CD8-positive, alpha-beta memory T cell (primary cell): ENCODE results near the gene TMEM184A. TPM values are rescaled to one million over a fixed set of nuclear protein-coding genes. Genes with fewer than 3 reads are reported as not detected.

ENCODE experiments used
- CTCF ChIA-PET: fragments of 350-600 bp; sonication (Branson Sonifier 250); formaldehyde crosslinking; loops from one replicate; lab custom pipeline; 2021; ENCODE audit warnings: antibody characterized with exemption; lab: Charles Lee
- POLR2A ChIA-PET: fragments of 350-600 bp; sonication (Branson Sonifier 250); formaldehyde crosslinking; loops from one replicate; lab custom pipeline; 2021; ENCODE audit warnings: antibody characterized with exemption; lab: Charles Lee
- DNase-seq, 5 donors: peaks; one replicate each; pipeline versions ENCODE4 v3.0.0 to v3.0.0-alpha.2; 2020 to 2022; ENCODE audit warnings: mixed read lengths in 1 of 5
- H3K27ac ChIP-seq: one replicate; pipeline ENCODE4 v1.7.0; 2013; ENCODE audit warnings: low read depth, mild to moderate bottlenecking, low read length, moderate library complexity
- H3K27me3 ChIP-seq: 2 replicates; pipeline ENCODE4 v1.7.0; 2013; ENCODE audit warnings: low read length, mild to moderate bottlenecking; ENCODE audit not compliant: insufficient read depth, poor library complexity, severe bottlenecking
- H3K36me3 ChIP-seq: 2 replicates; pipeline ENCODE4 v1.7.0; 2013; ENCODE audit warnings: mild to moderate bottlenecking, low read length, moderate library complexity; ENCODE audit not compliant: insufficient read depth
- H3K4me1 ChIP-seq: 2 replicates; pipeline ENCODE4 v1.7.0; 2013; ENCODE audit warnings: mild to moderate bottlenecking, low read length, moderate library complexity; ENCODE audit not compliant: insufficient read depth
- H3K4me3 ChIP-seq: 2 replicates; pipeline ENCODE4 v1.7.0; 2013; ENCODE audit warnings: mild to moderate bottlenecking, low read length
- H3K9me3 ChIP-seq: 2 replicates; pipeline ENCODE4 v1.7.0; 2013; ENCODE audit warnings: mild to moderate bottlenecking, low read length
- H3K27ac Mint-ChIP-seq, 8 donors: one replicate each; pipeline ENCODE4 v1.8.0; 2020 to 2021; ENCODE audit warnings: mixed read lengths in 8 of 8, mild to moderate bottlenecking in 6 of 8, inconsistent platforms in 3 of 8, moderate library complexity in 3 of 8
- H3K27me3 Mint-ChIP-seq, 2 donors: one replicate each; pipeline ENCODE4 v1.8.0; 2020 to 2021; ENCODE audit warnings: mixed read lengths in 2 of 2, mild to moderate bottlenecking in 1 of 2, moderate library complexity in 1 of 2
- H3K36me3 Mint-ChIP-seq, 3 donors: one replicate each; pipeline ENCODE4 v1.8.0; 2020 to 2021; ENCODE audit warnings: mixed read lengths in 3 of 3, inconsistent platforms in 1 of 3, mild to moderate bottlenecking in 1 of 3
- H3K4me1 Mint-ChIP-seq, 3 donors: one replicate each; pipeline ENCODE4 v1.8.0; 2020 to 2021; ENCODE audit warnings: mixed read lengths in 3 of 3, inconsistent platforms in 1 of 3, mild to moderate bottlenecking in 1 of 3
- H3K4me3 Mint-ChIP-seq, 7 donors: one replicate each; pipeline ENCODE4 v1.8.0; 2020 to 2021; ENCODE audit warnings: mixed read lengths in 7 of 7, mild to moderate bottlenecking in 6 of 7, moderate library complexity in 4 of 7, inconsistent platforms in 2 of 7
- H3K9me3 Mint-ChIP-seq, 5 donors: one replicate each; pipeline ENCODE4 v1.8.0; 2020 to 2022; ENCODE audit warnings: mixed read lengths in 5 of 5, mild to moderate bottlenecking in 3 of 5, moderate library complexity in 2 of 5, inconsistent platforms in 1 of 5
- polyA plus RNA-seq: library from polyadenylated mRNA; unstranded; fragments of 300-500 nt; fragmentation: Illumina TruSeq; gene quantifications from one replicate; pipeline ENCODE4 v1.2.3, GENCODE V29; 2021
- total RNA-seq, 2 experiments: library from RNA; stranded (reverse); gene quantifications; one replicate each; pipeline ENCODE4 v1.2.3, GENCODE V29; 2021

TMEM184A gene
- total RNA-seq (not detected), polyA plus RNA-seq (not detected)

- Mint-ChIP-seq H3K4me1 (peaks cover 0 to 3% (median 0%) of the 10 kb centered on the region in 3 donors), H3K9me3 (no peaks in the 10 kb centered on the region), H3K27ac (no peak within 1 kb of the TSS), H3K4me3 (no peak within 1 kb of the TSS), H3K27me3 (peaks cover 0 to 5% of the 10 kb centered on the region in 2 donors), H3K36me3 (no peaks in the 10 kb centered on the region)
- DNase-seq: peak in 1 of 5 donors; percentile 49
- POLR2A ChIA-PET: no interaction called here
- H3K36me3 ChIP-seq: no peaks in the 10 kb centered on the region
- H3K27me3 ChIP-seq: no peaks in the 10 kb centered on the region
- no peak within 1 kb of the TSS for H3K27ac ChIP-seq
- no peaks in the 10 kb centered on the region for H3K4me1 ChIP-seq
- CTCF ChIA-PET: interaction anchor here (1.4 to 1.5 kb wide), 2 partner anchors 11 to 23 kb away, joined by 3 to 4 read pairs; no protein-coding TSS in a partner anchor
- no peaks in the 10 kb centered on the region for H3K9me3 ChIP-seq
- no peak within 1 kb of the TSS for H3K4me3 ChIP-seq
Observed at GRCh38 chr7:1555813-1556543, at the start of gene TMEM184A. TMEM184A (minus strand) TSS chr7:1556205; CDS start chr7:1555484, 721 bp downstream.

- DNase-seq: no peak
- H3K27me3 ChIP-seq: no peaks in the 10 kb centered on the region
- H3K36me3 ChIP-seq: no peaks in the 10 kb centered on the region
- Mint-ChIP-seq H3K4me1 (no peaks in the 10 kb centered on the region), H3K4me3 (no peak overlapping the region), H3K9me3 (no peaks in the 10 kb centered on the region), H3K27me3 (peaks cover 12 to 28% of the 10 kb centered on the region in 2 donors), H3K36me3 (no peaks in the 10 kb centered on the region), H3K27ac (no peak overlapping the region)
- no peak overlapping the region for H3K4me3 ChIP-seq
- H3K9me3 ChIP-seq: no peaks in the 10 kb centered on the region
- H3K27ac ChIP-seq: no peak overlapping the region
- no peaks in the 10 kb centered on the region for H3K4me1 ChIP-seq
- CTCF ChIA-PET: no interaction called here
- POLR2A ChIA-PET: no interaction called here
Observed at GRCh38 chr7:1604383-1604782, 48.4 kb upstream of the TMEM184A start.

- Mint-ChIP-seq H3K36me3 (no peaks in the 10 kb centered on the region), H3K27me3 (peaks cover 11 to 25% of the 10 kb centered on the region in 2 donors), H3K4me3 (no peak overlapping the region), H3K9me3 (no peaks in the 10 kb centered on the region), H3K27ac (no peak overlapping the region), H3K4me1 (no peaks in the 10 kb centered on the region)
- CTCF ChIA-PET: no interaction called here
- Histone ChIP-seq H3K9me3 (no peaks in the 10 kb centered on the region), H3K27ac (no peak overlapping the region), H3K4me1 (no peaks in the 10 kb centered on the region), H3K4me3 (no peak overlapping the region), H3K27me3 (no peaks in the 10 kb centered on the region), H3K36me3 (no peaks in the 10 kb centered on the region)
- POLR2A ChIA-PET: no interaction called here
- no peak for DNase-seq
Observed at GRCh38 chr7:1603346-1604225, 47.6 kb upstream of the TMEM184A start.

- H3K36me3 Mint-ChIP-seq: no peaks in the 10 kb centered on the region
- CTCF ChIA-PET: no interaction called here
- DNase-seq: no peak
- no peaks in the 10 kb centered on the region for H3K9me3 Mint-ChIP-seq
- H3K27me3 Mint-ChIP-seq: peaks cover 10 to 23% of the 10 kb centered on the region in 2 donors
- POLR2A ChIA-PET: no interaction called here
- H3K4me3 ChIP-seq: no peak overlapping the region
- H3K27ac ChIP-seq: no peak overlapping the region
- no peaks in the 10 kb centered on the region for H3K4me1 Mint-ChIP-seq
- H3K36me3 ChIP-seq: no peaks in the 10 kb centered on the region
- no peak overlapping the region for H3K4me3 Mint-ChIP-seq
- no peak overlapping the region for H3K27ac Mint-ChIP-seq
- H3K9me3 ChIP-seq: no peaks in the 10 kb centered on the region
- no peaks in the 10 kb centered on the region for H3K27me3 ChIP-seq
- H3K4me1 ChIP-seq: no peaks in the 10 kb centered on the region
Observed at GRCh38 chr7:1602386-1602785, 46.4 kb upstream of the TMEM184A start.

DNA sequence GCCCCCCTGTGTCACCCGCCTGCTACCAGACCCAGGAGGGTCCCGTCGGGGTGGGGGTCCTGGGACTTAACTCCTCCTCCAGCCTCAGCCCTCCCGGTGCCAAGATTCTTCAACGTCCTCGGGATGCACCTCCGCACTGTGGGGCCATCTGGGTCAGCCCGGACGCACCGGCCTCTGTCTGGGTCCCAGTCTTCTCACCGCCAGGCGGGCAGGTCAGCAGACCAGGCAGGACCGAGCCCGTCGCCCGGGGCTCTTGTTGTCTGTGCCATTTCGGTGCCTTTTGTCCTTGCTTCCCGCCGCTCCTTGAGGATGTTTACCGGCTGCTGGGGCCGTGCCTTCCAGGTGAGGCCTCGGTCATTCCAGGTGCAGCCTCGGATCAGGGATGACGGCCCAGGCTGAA is 46.0 kb upstream of the TMEM184A start:
- ChIA-PET CTCF (no interaction called here), POLR2A (no interaction called here)
- no peaks in the 10 kb centered on the region for H3K9me3 Mint-ChIP-seq

DNA sequence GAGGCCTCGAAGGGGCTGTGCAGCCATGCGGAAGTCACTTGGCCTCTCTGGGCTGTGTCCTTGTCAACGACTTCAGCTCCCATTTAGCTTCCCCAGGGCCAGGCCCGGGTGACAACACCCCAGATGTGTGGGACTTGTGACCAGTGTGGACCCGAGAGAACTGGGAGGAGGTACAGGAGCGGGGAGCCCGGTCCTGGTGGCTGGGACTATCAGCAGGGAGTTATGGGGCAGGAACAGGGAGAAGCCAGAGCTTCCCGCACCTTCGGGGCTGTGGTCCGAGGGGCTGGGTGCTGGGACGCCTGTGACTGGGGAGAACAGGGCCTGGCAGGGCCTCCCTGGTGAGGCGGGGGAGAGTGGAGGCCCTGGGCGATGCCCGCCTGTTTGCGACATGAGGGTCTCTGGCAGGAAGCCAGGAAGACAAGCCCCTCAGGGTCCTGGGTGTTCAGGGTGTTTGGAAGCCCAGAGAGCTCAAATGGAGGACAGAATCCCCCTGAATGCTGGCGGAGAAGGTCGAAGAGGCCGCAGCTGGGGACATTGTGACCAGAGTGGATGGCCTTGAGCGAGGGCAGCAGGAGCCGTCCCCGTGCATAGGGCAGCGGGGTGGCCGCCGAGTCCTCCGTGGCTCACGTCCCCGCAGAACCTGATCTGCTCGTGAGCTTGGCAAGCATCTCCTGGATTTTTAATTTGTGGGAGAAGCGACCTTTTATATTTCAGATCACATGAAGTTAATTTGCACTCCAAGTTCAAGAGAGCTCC is 43.8 kb upstream of the TMEM184A start:
- H3K4me1 Mint-ChIP-seq: no peaks in the 10 kb centered on the region
- H3K27ac ChIP-seq: no peak overlapping the region
- H3K36me3 ChIP-seq: no peaks in the 10 kb centered on the region
- no peak overlapping the region for H3K4me3 Mint-ChIP-seq
- no peak for DNase-seq
- peaks cover 18 to 36% of the 10 kb centered on the region in 2 donors for H3K27me3 Mint-ChIP-seq
- no peaks in the 10 kb centered on the region for H3K36me3 Mint-ChIP-seq
- H3K9me3 ChIP-seq: no peaks in the 10 kb centered on the region
- H3K4me1 ChIP-seq: no peaks in the 10 kb centered on the region
- POLR2A ChIA-PET: no interaction called here
- H3K9me3 Mint-ChIP-seq: no peaks in the 10 kb centered on the region
- no peak overlapping the region for H3K4me3 ChIP-seq
- no peaks in the 10 kb centered on the region for H3K27me3 ChIP-seq
- CTCF ChIA-PET: no interaction called here
- H3K27ac Mint-ChIP-seq: no peak overlapping the region

More for the DNA sequence above, 46.0 kb upstream of the TMEM184A start:
- Histone ChIP-seq H3K9me3 (no peaks in the 10 kb centered on the region), H3K4me1 (no peaks in the 10 kb centered on the region), H3K4me3 (no peak overlapping the region), H3K27me3 (no peaks in the 10 kb centered on the region), H3K27ac (no peak overlapping the region), H3K36me3 (no peaks in the 10 kb centered on the region)
- no peak for DNase-seq
- Mint-ChIP-seq H3K27me3 (peaks cover 11 to 24% of the 10 kb centered on the region in 2 donors), H3K4me1 (no peaks in the 10 kb centered on the region), H3K4me3 (no peak overlapping the region), H3K36me3 (no peaks in the 10 kb centered on the region), H3K27ac (peak overlapping the region in 1 of 8 donors; percentile 85)

- peaks cover 18 to 36% of the 10 kb centered on the region in 2 donors for H3K27me3 Mint-ChIP-seq
- no peak overlapping the region for H3K4me3 ChIP-seq
- no peak overlapping the region for H3K27ac ChIP-seq
- H3K4me1 Mint-ChIP-seq: no peaks in the 10 kb centered on the region
- no peaks in the 10 kb centered on the region for H3K36me3 Mint-ChIP-seq
- no peaks in the 10 kb centered on the region for H3K4me1 ChIP-seq
- H3K9me3 ChIP-seq: no peaks in the 10 kb centered on the region
- H3K36me3 ChIP-seq: no peaks in the 10 kb centered on the region
- H3K27ac Mint-ChIP-seq: no peak overlapping the region
- H3K4me3 Mint-ChIP-seq: no peak overlapping the region
- H3K27me3 ChIP-seq: no peaks in the 10 kb centered on the region
- ChIA-PET POLR2A (no interaction called here), CTCF (no interaction called here)
- no peak for DNase-seq
- no peaks in the 10 kb centered on the region for H3K9me3 Mint-ChIP-seq
Observed at GRCh38 chr7:1598961-1599639, 43.1 kb upstream of the TMEM184A start.
